GM19468 (cell line): ENCODE data around the gene PAPOLA.
"Not testable (repeated sequence)": the region's sequence is repeated elsewhere in the genome, so short reads cannot be mapped to it uniquely, and the experiment has no call there.

Experiments used
- ATAC-seq: cut with Tn5 transposase; IDR thresholded peaks from one replicate; pipeline ENCODE4 v1.9.1; 2021; ENCODE audit warnings: mild to moderate bottlenecking, moderate library complexity, moderate number of reproducible peaks; ENCODE audit not compliant: unreplicated experiment; ENCODE audit errors: extremely low read depth

Gene PAPOLA

GRCh38 chr14:96501217-96501739 lies 904 bp upstream of the PAPOLA start:
- no peak for ATAC-seq

DNA sequence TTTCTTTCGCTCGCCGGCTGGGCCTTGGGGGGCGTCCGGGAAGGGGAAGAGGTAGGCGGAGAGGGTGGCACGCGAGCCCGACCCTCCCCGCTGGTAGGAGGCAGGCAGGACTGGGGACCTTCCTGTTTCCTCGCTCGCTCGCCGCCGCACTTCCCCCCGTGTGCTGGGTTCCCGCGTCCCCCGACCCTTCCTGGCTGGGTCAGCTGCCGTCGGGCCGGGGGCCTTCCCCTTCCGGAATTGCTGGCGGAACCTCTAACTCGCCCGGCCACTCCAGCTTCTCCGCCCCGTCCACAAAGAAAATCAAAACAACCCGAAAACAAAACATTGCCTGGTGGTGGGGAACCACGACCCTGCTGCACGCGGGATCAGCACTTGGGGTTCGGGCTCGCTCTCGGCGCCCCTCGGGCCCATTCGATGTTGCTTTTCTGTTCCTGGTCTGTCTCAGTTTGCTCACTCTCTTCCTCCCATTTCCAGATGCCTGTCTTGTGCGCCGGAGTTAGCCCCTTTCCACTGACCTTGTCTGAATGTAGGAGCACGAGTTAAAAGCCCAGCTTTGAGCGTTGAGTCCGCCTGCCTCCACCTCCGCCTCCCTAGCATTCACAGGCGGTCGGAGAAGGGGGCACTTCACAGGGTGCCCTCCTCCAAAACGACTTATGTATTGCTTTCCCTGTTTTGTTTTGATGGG lies 581 bp downstream of the PAPOLA start:
- ATAC-seq = no peak

DNA sequence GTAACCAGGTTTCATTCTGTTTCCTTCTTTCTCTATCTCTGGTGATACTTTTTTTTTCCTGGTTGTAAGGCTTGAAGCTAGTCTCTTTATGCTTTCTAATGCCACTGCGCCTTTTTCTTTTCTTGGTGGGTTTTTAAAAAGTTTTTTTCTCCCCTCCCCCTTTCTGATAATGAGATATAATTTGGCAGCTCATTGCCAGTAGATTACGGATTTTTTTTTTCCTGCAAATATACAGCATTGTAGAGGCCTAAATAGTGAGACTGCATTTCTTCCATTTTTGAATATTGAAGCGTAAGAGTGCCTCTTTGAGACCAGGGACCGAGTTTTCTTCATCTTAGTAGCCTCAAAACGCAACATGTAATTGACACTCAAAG lies 1.1 kb downstream of the PAPOLA start:
- no peak for ATAC-seq

GRCh38 chr14:96504353-96504752 lies 2.2 kb downstream of the PAPOLA start:
- ATAC-seq = not testable (repeated sequence)

DNA sequence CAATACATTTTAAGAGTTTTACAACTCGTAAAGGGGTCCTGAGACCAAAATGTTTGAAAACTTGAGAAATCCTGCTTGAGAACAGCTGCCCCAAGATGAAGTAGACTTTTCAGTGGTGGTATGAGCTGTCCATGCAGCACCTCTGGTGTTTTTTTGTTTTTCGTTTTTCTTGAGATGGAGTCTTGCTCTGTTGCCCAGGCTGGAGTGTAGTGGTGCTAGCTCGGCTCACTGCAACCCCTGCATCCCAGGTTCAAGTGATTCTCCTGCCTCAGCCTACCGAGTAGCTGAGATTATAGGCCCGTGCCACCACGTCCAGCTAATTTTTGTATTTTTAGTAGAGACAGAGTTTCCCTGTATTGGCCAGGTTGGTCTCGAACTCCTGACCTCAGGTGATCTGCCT lies 5.5 kb downstream of the PAPOLA start:
- no peak for ATAC-seq

- no peak for ATAC-seq
These were observed 6.7 kb downstream of the PAPOLA start for GRCh38 chr14:96508900-96509299.

DNA sequence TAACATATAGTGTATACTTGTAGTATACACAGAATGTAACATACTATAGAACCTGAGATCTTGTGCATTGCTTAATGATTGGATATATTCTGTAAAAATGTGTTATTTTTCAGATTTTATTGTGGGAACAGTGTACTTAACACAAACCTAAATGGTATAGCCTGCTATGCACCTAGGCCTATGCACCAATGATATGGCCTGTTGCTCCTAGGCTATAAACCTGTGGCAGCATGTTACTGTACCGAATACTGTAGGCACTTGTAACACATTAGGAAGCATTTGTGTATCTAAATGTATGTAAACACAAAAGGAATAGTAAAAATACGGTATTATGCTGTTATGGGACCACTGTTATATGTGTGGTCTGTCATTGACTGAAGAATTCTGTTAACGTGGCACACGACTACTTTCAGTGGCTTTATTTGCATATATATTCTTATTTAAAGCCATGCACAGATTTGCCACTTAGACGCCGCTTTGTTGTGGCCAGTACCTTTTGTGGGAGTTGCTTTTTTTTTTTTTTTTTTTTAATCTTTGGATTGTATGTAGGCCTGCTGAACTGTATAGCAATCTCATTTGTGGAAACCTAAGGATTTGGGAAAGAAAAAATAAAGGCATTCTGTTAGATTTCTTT lies 7.4 kb downstream of the PAPOLA start:
- no peak for ATAC-seq

GRCh38 chr14:96511146-96511545 lies 9.0 kb downstream of the PAPOLA start:
- ATAC-seq = no peak

GRCh38 chr14:96511667-96512066 lies 9.5 kb downstream of the PAPOLA start:
- ATAC-seq = no peak

DNA sequence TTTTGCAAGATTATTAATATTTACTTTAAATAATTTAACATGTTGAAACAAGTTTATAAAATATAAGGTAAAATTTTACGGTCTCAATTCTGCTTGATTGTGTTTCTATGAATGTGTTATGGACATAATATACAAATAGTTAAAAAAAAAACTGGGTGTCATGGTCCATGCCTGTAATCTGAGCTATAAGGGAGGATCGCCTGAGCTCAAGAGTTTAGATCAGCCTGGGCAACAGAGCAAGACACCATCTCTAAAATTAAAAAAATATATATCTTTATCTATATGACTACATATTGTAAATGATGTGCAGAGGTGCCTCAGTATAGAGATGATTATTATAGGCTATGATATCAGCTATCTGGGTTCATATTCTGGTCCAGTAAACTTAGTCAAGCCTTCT lies 9.9 kb downstream of the PAPOLA start:
- ATAC-seq = no peak

- no peak for ATAC-seq
These were observed 10.6 kb downstream of the PAPOLA start for GRCh38 chr14:96512602-96513397.

- no peak for ATAC-seq
These were observed 12.5 kb downstream of the PAPOLA start for GRCh38 chr14:96514694-96515093.

DNA sequence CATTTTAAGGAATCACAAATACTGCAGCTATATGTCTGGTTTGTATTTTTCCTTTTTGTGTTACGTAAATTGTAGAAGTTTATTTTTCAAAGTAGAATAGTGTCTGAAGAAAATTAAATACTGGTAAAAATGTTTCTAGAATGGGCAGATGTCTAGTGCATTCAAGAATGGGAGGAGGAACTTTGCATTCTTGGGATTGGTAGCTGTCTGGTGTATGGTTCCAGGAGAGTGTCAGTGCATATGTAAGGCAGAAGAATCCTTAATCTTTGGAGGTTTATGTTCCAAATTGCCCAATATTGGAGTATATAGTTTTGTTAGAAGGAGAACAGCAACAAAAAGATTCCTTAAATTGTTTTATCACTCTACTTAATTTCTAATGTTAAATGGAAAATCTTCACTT lies 13.5 kb downstream of the PAPOLA start:
- no peak for ATAC-seq

- ATAC-seq = no peak
These were observed 14.2 kb downstream of the PAPOLA start for GRCh38 chr14:96516351-96516750.

DNA sequence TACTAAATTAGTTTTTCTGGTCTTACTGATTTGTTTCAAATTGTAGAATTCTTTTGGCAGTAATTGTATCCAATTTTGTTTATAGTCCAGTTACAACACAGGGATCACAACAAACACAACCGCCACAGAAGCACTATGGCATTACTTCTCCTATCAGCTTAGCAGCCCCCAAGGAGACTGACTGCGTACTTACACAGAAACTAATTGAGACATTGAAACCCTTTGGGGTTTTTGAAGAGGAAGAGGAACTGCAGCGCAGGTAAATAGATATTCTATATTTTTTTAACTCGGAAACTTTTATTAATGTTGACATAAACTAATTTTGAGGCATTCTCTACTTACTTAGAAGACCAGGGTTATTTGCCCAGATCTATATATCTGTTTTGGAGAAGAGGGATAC lies 17.8 kb downstream of the PAPOLA start:
- ATAC-seq = peak; percentile 52

- ATAC-seq = no peak
These were observed 23.3 kb downstream of the PAPOLA start for GRCh38 chr14:96525452-96525851.

- no peak for ATAC-seq
These were observed 30.4 kb downstream of the PAPOLA start for GRCh38 chr14:96532632-96533031.

- no peak for ATAC-seq
These were observed 34.6 kb downstream of the PAPOLA start for GRCh38 chr14:96536807-96537206.

- no peak for ATAC-seq
These were observed 36.2 kb downstream of the PAPOLA start for GRCh38 chr14:96538097-96538989.

DNA sequence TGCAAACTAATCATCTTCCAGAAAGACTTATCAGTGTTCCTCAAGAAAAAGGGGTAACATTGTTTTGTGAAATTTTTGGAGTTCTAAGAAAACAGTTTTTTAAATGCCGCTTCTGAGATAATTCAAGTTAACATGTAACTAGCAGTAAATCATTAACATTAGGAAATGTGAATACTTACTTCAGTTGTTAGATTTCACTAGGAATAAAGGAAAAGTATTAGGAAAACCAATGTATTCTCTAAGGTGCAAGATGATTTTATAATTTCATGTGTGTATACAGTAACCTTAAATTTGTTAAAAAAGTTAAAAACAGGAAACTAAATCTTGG lies 36.8 kb downstream of the PAPOLA start:
- no peak for ATAC-seq
